IPS-18c (cell line): ENCODE data around the gene KAT2A.
A peak's percentile ranks its signal among the peaks of the same experiment; 100 is the strongest.

Experiments
- H3K4me3 ChIP-seq: 2 replicates; pipeline ENCODE4 v1.7.0; 2013; ENCODE audit warnings: low read depth, mild to moderate bottlenecking, low read length, moderate library complexity; ENCODE audit not compliant: insufficient read depth
- H3K9me3 ChIP-seq: one replicate; pipeline ENCODE4 v1.6.1; 2013; ENCODE audit warnings: mild to moderate bottlenecking, low read length, moderate library complexity; ENCODE audit not compliant: control insufficient read depth, insufficient read depth

KAT2A gene

DNA sequence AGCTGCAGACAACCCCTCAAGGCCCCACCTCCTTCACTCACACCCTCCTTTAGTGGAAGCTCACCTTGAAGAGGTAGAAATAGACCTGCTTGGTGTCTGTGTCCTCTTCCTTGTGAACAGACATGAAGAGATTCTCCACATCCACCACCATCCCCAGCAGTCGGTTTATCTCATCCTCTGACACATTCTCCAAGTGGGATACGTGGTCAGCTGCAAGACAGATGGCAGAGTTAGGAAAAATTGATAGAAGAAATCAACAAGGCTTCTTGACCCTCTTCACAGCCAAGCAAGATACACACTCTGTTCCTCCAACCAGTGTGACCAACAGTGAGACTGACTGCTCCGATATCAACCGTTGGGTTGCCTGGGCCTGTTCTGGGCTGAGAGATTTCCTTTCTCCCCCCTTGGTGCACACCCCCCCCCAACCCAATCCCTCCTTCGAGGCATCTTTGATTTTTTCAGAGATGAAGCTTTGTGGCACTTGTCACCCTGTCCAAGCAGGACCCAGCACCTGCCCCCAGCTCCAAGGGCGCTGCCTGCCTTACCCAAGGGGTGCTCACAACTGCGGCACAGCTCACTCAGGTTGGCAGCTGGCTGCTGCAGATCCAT, 902 bp downstream of the KAT2A start:
- Histone ChIP-seq H3K9me3 (no peaks in the 10 kb centered on the region), H3K4me3 (peak overlapping the region; percentile 43)

DNA sequence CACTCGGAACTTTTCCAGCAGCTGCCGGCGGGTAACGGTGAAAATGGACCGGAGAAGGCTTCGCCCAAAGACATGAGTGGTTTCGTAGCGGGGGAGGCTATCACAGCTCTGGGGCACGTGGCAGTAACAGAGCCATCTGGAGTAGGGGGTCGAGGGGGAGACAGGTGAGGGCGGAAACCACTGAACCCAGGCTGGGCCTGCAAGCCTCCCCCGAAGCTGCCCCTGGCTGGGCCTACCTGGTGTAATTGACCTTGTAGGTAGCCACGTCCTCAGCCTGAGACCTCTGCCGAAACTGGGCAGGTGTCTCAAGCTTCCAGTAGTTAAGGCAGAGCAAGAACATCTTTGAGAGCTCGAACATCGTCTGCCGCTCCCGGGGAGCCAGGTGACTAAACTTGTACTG, 1.9 kb downstream of the KAT2A start:
- Histone ChIP-seq H3K9me3 (no peaks in the 10 kb centered on the region), H3K4me3 (no peak overlapping the region)

DNA sequence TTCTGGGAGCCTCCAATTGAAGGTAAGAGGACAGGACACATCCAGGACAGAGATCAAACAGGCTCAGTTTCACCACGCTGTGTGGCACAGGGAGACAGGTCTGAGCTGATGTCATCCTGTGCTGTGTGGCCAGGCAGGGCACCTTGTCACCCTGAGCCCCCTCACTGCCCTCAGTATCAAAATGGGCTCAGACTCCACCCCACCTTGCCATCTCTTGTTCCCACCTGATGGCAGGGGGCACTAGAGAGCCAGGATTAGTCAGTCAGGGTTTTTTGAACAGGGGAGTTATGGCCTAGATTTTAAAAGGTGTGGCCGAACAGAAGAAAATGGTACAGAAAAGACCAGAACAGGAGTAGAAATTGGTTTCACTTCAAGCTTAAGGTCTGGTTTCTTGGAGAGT, 2.6 kb downstream of the KAT2A start:
- Histone ChIP-seq H3K4me3 (no peak overlapping the region), H3K9me3 (no peaks in the 10 kb centered on the region)

DNA sequence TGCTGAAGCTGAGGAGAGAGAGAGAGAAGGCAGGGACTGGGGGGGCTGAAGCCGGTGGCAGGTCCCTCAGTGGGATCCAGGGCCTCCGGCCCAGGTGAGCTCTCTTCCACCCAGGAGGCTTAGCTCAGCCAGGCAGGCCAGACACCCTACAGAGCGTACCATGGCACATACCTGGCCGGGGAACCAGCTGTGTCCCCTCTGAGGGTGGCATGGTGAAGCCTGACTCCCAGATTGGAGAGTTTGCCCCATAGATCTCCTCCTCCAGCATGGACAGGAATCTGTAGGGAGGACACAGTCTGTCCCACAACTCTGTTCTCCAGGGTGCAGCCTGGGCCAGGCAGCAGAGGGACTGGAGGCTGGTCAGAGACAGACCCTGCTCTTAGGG, 3.0 kb downstream of the KAT2A start:
- H3K4me3 ChIP-seq = no peak overlapping the region

DNA sequence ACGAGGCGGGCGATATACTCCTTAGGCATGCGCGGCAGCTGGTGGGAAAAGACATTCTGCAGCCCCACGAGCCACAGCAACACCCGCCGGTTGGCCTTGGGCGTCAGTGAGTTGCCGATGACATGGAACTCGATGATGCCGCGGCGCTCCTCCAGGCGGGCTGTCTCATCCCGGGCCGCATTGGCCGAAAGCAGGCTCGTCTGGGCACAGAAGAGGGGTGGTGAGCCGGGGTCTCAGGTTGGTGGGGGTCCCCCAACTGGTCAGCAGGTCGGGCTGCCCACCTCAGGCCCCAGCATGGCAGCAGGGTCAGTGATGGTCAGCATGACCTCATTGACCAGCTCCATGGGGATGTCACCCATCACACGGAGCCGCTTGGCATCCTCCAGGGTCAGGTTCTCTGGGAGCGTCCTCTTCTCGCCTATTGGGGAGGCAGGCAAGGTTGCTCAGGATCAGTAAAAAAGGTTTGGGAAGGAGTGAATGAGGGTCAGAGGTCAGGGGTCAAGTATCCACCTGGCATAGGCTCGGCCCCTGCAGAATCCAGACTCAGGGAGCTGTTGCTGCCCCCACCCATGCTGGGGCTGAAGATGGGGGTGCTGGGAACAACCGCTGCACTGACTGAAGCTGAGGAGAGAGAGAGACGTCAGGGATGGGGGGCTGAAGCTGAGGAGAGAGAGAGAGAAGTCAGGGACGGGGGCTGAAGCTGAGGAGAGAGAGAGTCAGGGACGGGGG, 3.6 kb downstream of the KAT2A start:
- no peaks in the 10 kb centered on the region for H3K9me3 ChIP-seq

More for the DNA sequence above, 3.0 kb downstream of the KAT2A start:
- no peaks in the 10 kb centered on the region for H3K9me3 ChIP-seq

DNA sequence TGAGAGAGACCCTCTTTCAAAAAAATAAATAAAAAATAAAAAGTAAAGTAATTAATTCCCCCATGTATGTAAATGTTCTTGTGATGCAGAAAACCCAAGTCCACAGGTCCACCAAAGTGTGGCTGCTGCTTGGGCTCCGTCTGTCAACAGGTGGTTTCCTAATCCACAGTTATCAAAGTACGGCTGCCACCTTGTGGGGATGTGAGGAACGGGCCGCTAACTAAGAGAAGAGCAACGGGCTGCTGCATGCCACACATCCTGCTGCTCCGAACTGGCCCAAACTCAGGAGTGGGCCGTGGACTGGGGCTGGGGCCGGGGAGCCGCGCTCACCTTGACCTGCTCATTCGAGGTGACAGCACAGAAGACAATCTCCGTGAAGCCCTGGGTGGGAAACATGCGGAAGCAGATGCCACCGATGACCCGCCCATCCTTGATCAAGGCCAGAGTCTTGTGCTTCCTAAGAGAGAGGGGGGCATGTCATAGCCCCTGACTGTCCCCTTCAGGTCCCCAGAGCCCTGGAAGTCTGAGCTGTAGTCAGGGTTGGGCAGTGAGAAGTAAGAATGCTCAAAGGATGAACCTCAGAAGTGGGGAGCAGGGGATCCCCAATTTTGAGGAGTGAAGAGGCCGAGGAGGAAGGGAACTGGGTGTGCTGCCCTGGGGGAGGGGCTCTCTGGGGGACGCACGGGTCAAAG, 4.3 kb downstream of the KAT2A start:
- Histone ChIP-seq H3K4me3 (no peak overlapping the region), H3K9me3 (no peaks in the 10 kb centered on the region)

More for the DNA sequence above, 3.6 kb downstream of the KAT2A start:
- H3K4me3 ChIP-seq = no peak overlapping the region

DNA sequence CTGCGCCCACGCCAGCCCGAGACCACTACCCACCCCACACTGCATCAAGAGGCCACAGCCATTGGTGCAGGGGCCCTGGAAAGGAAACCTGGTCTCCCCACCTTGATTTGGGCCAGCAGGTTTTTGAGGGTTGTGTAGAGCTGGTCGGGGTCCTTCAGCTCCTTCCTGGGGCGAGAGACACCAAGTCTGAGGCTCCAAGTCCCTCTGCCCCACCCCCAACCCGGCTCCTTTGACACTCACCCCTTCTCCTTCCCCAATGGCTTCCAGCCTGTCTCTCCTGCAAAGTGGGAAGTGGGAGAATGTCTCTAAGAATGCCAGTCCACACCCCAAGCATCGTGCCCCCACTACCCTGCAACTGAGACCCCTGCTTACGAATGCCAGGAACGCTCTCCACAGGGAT, 7.0 kb downstream of the KAT2A start:
- no peak overlapping the region for H3K4me3 ChIP-seq
- no peaks in the 10 kb centered on the region for H3K9me3 ChIP-seq

DNA sequence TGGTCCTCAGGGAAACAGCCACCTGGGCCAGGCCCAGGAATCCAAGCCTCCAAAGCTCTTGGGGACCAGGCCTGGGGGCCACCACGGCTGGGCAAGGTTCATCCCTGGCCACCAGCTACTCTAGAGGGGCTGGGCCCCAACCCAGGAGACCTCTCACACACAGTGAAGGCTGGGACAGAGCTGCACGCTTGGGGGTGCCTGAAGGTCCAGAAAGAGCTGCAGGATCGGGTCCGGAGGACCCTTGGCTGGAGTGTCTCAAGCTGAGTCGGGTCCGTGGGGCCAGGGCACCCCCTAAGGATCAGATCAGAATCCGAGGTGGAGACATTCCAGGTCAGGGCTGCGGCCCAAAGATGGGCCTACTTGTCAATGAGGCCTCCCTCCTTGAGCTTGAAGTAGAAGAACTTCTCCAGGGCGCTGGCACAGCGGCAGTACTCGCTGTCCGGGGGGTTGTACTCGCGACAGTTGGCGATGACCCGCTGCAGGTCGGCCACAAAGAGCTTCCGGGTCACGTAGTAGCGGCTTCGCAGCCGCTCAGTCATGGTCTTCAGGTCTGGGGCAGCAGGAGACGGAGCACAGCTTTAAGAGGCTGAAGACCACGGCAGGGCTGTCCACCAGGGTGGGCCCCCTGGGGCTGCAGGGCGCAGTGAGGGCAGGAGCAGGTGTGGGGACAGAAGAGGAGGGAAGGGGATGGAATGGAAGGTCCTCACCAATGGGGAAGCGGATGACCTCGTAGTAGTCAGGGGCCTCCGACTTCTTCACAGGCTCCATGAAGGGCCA, 7.7 kb downstream of the KAT2A start:
- H3K9me3 ChIP-seq = no peaks in the 10 kb centered on the region
- H3K4me3 ChIP-seq = no peak overlapping the region

DNA sequence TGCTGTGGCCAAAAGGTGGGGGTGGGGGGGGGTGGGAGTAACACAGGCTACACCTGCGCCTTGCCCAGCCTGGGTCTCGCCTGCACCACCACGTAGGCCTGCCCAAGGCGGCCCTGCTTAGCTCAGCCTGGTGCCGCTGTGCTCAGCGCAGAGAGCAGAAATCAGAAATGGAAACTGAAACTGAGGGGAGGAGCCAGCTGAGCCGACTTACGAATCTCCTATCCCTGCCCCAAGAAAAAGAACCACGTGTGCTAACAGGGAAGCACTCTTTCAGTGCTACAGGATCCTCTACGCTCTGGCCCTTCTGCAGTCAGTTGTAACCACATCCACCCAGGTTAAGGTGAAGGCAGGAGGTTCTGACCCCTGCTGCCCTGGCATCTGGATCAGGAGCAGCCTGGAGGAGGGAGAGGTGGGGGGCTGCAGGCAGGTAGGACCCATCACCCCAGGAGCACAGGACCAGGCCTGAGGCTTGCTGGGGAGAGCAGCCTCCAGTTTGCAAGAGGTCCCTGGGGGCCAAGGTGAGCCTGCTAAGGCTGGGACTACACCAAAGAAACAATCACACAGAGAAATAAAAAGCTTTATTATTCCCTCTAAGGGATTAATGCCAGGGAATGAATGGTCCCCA, 8.5 kb downstream of the KAT2A start, which contains the start of gene DHX58:
TSS of gene DHX58 (minus strand) at position 163 of the 625 bp plus-strand sequence. CDS start 822 bp downstream, outside the sequence.
- no peaks in the 10 kb centered on the region for H3K9me3 ChIP-seq
- H3K4me3 ChIP-seq = no peak within 1 kb of the TSS

DNA sequence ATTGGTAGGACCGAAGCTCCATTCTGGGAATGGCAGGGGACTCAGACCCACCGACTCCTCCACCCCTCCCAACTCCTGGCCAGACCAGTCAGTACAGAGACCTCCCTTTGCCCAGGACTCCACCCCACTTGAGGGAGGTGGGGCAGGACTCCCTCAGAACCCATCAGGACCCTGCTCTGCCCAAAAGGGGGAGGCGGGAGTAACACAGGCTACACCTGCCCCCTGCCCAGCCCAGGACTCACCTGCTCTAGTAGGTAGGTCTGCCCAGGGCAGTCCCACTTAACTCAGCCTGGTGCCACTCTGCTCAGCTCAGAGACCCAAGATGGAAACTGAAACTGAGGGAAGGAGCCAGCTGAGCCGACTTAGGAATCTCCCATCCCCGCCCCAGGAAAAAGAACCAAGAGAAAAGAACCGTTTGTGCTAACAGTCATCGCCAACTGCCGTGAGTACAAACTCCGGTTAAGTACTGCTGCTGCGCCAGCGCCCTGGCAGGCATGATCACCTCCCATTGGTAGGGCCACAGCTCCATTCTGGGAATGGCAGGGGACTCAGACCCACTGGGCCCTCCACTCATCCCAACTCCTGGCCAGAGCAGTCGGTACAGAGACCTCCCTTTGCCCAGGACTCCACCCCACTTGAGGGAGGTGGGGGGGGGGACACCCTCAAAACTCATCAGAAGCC, 9.2 kb downstream of the KAT2A start:
- Histone ChIP-seq H3K9me3 (no peaks in the 10 kb centered on the region), H3K4me3 (no peak overlapping the region)

DNA sequence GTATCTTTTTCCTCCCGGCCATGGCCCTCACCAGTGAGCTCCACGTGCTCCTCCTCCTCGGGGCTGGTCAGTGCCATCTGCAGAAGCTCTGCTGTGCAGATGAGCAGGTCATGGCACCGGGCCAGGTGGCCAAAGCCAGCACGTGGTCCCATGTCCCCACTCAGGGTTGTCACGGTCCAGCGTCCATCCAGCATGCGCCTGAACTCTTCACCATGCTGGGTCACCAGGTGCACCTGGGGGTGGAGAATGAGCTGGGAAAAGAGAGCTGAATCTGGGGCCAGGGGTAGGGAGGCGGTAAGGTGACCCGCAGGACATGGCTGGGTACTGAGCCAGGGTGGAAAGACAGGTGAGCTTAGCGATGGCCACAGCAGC, 9.9 kb downstream of the KAT2A start:
- Histone ChIP-seq H3K9me3 (no peaks in the 10 kb centered on the region), H3K4me3 (no peak overlapping the region)

DNA sequence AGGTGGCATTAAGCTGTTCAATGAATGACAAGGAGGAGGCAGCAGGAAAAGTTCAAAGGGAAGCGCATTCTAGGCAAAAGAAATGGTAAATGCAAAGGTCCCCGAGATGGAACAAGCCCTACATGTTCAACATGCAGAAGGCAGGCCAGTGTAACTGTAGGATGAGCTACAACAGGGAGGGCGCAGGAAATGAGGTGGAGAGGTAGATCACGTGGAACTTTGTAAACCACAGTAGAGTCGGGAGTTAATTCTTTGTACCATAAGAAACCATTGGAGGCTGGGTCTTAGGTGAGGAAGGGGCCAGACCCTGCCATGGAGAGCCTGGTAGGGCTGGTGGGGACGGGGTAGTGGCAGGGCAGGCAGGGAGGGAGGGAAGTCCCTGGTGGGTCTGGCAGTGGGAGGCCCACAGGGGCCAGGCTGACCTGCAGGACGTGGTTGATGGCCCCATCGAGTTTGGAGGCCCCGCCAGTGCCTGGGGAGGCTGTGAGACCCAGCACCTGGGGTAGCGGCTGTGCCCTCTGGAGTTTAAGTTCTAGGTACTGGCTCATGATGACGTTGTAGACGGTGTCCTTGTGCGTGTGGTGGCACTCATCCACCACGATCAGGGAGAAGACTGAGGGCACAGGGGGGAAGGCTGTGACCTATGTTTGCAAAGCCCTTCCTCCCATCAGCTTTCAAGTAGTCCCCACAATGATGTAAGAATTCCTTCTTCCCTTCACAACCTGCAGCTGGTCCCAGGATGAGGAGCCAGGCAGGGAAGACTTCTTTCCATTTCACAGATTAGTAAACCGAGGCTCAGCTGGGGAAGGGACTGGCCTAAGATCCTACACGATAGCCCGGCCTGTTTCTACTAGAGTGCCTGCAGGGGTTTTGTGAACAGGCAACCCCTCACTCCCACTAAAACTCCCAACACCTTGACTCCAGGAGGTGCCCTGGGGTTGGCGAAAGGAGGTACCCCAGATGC, 10.6 kb downstream of the KAT2A start:
- H3K9me3 ChIP-seq = no peaks in the 10 kb centered on the region
- no peak overlapping the region for H3K4me3 ChIP-seq

DNA sequence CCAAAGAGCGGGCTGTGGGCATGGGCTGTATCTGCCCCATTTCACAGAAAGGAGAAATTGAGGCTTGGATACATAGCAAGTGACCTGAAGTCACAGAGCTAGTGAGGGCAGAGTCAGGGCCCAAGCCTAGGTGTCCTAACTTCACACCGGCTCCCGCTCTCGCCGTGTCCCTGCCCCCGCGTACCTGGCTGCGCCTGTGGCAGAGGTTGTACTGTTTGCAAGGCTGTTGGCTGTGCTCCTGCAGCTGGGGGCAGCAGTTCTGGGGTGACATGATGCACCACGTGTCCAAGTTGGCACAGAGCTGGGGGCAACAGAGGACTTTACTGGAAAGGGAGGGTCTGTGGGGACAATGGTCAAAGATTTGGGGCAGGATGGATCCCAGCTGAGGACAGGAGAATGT, 12.1 kb downstream of the KAT2A start:
- H3K4me3 ChIP-seq = no peak overlapping the region
- no peaks in the 10 kb centered on the region for H3K9me3 ChIP-seq

DNA sequence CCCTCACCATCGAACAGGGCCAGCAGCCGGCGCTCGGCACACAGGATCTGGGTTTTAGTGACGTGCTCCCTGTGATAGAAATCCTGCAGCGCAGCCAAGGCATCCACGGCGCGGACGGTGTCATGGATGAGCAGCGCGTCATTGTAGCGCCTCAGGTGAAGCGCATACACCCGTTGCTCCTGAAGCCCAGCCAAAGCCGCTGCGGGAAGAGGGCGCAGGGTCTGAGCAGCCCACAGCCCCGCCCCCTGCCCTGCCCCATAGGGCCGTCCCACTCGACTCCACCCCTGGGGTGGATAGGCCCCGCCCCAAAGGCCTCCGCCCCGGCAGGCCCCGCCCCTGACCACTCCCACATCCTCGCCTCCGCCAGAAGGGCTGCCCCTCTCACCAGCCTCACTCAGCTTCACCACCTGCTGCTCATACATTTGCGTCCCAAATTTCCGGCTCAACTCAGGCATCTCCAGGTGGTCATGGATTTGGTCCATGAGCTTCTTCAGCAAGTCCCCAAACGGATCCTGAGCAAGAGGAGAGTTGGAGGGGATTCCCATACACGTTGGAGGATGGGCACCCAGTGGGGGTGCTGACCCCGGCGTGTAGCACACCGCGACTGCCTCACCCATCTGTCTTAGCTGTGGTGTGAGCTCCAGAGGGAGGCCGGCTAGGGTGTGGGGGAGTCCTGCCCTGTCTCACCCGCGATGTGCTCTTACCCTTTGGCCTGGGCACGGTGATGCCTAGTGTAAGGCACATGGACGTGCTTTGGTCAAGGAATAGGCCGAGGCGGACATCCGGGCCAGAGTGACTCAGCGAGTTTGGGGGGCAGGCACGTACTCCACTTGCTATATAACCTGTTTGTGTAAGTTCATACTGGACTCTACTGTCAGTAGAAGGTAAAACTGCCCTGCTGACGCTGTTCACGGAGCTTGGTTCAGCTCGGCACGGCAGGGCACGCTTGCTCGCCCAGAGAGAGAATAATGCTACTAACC, 13.3 kb downstream of the KAT2A start:
- H3K9me3 ChIP-seq = no peaks in the 10 kb centered on the region
- H3K4me3 ChIP-seq = peak overlapping the region; percentile 41; the same call in 1 of the 2 replicates

DNA sequence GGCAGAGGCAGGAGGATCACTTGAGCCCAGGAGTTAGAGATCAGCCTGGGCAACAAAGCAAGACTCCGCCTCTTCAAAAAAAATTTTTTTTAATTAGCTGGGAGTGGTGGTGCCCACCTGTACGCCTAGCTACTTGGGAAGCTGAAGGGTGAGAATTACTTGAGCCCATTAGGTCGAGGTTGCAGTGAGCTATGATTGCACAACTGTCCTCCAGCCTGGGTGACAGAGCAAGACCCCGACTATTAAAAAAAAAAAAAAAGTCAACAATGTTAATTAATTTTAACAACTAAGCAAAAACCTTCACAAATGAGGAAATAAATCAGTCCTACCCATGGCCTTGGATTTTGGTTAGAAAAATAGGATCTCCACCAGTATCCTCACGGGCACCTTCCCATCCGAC, 14.0 kb downstream of the KAT2A start:
- no peaks in the 10 kb centered on the region for H3K9me3 ChIP-seq
- H3K4me3 ChIP-seq = peak overlapping the region; percentile 41; the same call in 1 of the 2 replicates
